A549 (cell line): Measurements from ENCODE around the gene TMEM123. TPM values are rescaled to one million over a fixed set of nuclear protein-coding genes. Genes with fewer than 3 reads are reported as not detected.

Source experiments
- ATAC-seq, 2 experiments: fragments of 200-7000 bp in 1 of 2; fragments of >200 bp in 1 of 2; cut with Nextera tagmentation in 1 of 2; cut with Tn5 transposase in 1 of 2; 3 replicates each; pipeline versions ENCODE4 v1.8.0 to v1.9.1; 2018 to 2020; ENCODE audit warnings: mild to moderate bottlenecking in 1 of 2, moderate library complexity in 1 of 2
- CTCF ChIA-PET: fragments of 300-600 bp; sonication (Branson Sonifier 250); formaldehyde crosslinking; extraction: SDS; loops from one replicate; lab custom pipeline; 2021; ENCODE audit warnings: antibody characterized with exemption, inconsistent platforms; lab: Yijun Ruan, JAX
- POLR2A ChIA-PET: fragments of 350-600 bp; formaldehyde crosslinking; extraction: SDS; loops from one replicate; lab custom pipeline; 2021; ENCODE audit warnings: antibody characterized with exemption, inconsistent platforms; lab: Yijun Ruan, JAX
- DNase-seq, 2 experiments: peaks; one replicate each; pipeline versions ENCODE4 v3.0.0 to v3.0.0-alpha.2; 2011 to 2016; ENCODE audit warnings: low read depth in 1 of 2, low spot score in 1 of 2
- FAIRE-seq: peaks from 2 replicates; lab custom pipeline; 2011; peaks lifted over from hg19 to GRCh38; lab: Jason Lieb, UNC
- H3K27ac ChIP-seq, 2 experiments: fragments of >200 bp; sonication (Bioruptor Twin); formaldehyde crosslinking; 3 replicates each; pipeline ENCODE4 v1.5.1; 2016 to 2017
- H3K4me1 ChIP-seq: fragments of >200 bp; sonication (Bioruptor Twin); formaldehyde crosslinking; 3 replicates; pipeline ENCODE4 v1.6.1; 2016
- H3K4me2 ChIP-seq: fragments of >200 bp; sonication (Bioruptor Twin); formaldehyde crosslinking; 3 replicates; pipeline ENCODE4 v1.6.1; 2016
- H3K4me3 ChIP-seq: fragments of >200 bp; sonication (Bioruptor Twin); formaldehyde crosslinking; 3 replicates; pipeline ENCODE4 v1.5.1; 2016
- H3K9me3 ChIP-seq: fragments of >200 bp; sonication (Bioruptor Twin); formaldehyde crosslinking; 3 replicates; pipeline ENCODE4 v1.6.1; 2016
- ATOH8 ChIP-seq: fragments of 250-450 bp; sonication (Bioruptor Pico); IDR thresholded peaks from 2 replicates; pipeline ENCODE4 v1.5.0; 2020; ENCODE audit warnings: low read depth, mild to moderate bottlenecking, moderate library complexity
- CBX2 ChIP-seq: fragments of 200-600 bp; sonication (generic); IDR thresholded peaks from 2 replicates; pipeline ENCODE4 v1.6.1; 2016; ENCODE audit warnings: low read depth, mild to moderate bottlenecking, borderline replicate concordance
- CBX8 ChIP-seq: fragments of 200-600 bp; sonication (generic); IDR thresholded peaks from 2 replicates; pipeline ENCODE4 v1.6.1; 2016
- CEBPB ChIP-seq, 2 experiments: fragments of >200 bp in 1 of 2; sonication (Bioruptor Twin) in 1 of 2; formaldehyde crosslinking in 1 of 2; IDR thresholded peaks; 2 replicates each; pipeline ENCODE4 v1.6.1; 2012 to 2016
- CHD2 ChIP-seq: fragments of 150-350 bp; IDR thresholded peaks from 2 replicates; pipeline ENCODE4 v1.6.1; 2014; ENCODE audit warnings: low read length; ENCODE audit not compliant: partially characterized antibody
- EP300 ChIP-seq, 2 experiments: fragments of >200 bp; sonication (Bioruptor Twin); formaldehyde crosslinking; IDR thresholded peaks; 2 replicates in 1 of 2; 3 replicates in 1 of 2; pipeline ENCODE4 v1.6.1; 2016 to 2017
- GATA3 ChIP-seq: IDR thresholded peaks from 2 replicates; pipeline ENCODE4 v1.6.1; 2012; ENCODE audit warnings: borderline replicate concordance
- HDAC2 ChIP-seq: fragments of 200-600 bp; sonication (generic); IDR thresholded peaks from 2 replicates; pipeline ENCODE4 v1.6.1; 2016
- HEYL ChIP-seq: fragments of 250-450 bp; sonication (Bioruptor Pico); IDR thresholded peaks from 2 replicates; pipeline ENCODE4 v1.8.0; 2021; ENCODE audit warnings: mild to moderate bottlenecking, moderate library complexity
- HOXA7 ChIP-seq: fragments of 250-450 bp; sonication (Bioruptor Pico); IDR thresholded peaks from 2 replicates; pipeline ENCODE4 v1.5.0; 2020; ENCODE audit warnings: mild to moderate bottlenecking, moderate library complexity
- HOXB13 ChIP-seq: fragments of 250-450 bp; sonication (Bioruptor Pico); IDR thresholded peaks from 2 replicates; pipeline ENCODE4 v1.5.0; 2020; ENCODE audit warnings: low read depth, mild to moderate bottlenecking, moderate library complexity
- JUN ChIP-seq, 2 experiments: fragments of >200 bp; sonication (Bioruptor Twin); formaldehyde crosslinking; IDR thresholded peaks; 2 replicates in 1 of 2; 3 replicates in 1 of 2; pipeline ENCODE4 v1.6.1; 2016 to 2017
- KDM1A ChIP-seq: fragments of 200-600 bp; sonication (generic); IDR thresholded peaks from 2 replicates; pipeline ENCODE4 v1.6.1; 2016; ENCODE audit warnings: low read depth, mild to moderate bottlenecking
- MAZ ChIP-seq: fragments of 150-350 bp; IDR thresholded peaks from 2 replicates; pipeline ENCODE4 v1.6.1; 2014; ENCODE audit warnings: antibody characterized with exemption, low read depth, low read length, borderline replicate concordance
- NFE2L2 ChIP-seq: fragments of 150-350 bp; conservative IDR thresholded peaks from 2 replicates; pipeline ENCODE4 v1.6.1; 2014; ENCODE audit warnings: low read length
- NPAS2 ChIP-seq: fragments of 250-450 bp; sonication (Bioruptor Pico); IDR thresholded peaks from 2 replicates; pipeline ENCODE4 v1.8.0; 2022; ENCODE audit warnings: mild to moderate bottlenecking, moderate library complexity, borderline replicate concordance
- NR3C1 ChIP-seq: fragments of >200 bp; sonication (Bioruptor Twin); formaldehyde crosslinking; IDR thresholded peaks from 3 replicates; pipeline ENCODE4 v1.6.1; 2017
- PHF8 ChIP-seq: fragments of 200-600 bp; sonication (generic); IDR thresholded peaks from 2 replicates; pipeline ENCODE4 v1.6.1; 2016; ENCODE audit warnings: low read depth, mild to moderate bottlenecking, antibody characterized with exemption, moderate library complexity, borderline replicate concordance
- POLR2A ChIP-seq: IDR thresholded peaks from 2 replicates; pipeline ENCODE4 v1.6.1; 2012; ENCODE audit warnings: mild to moderate bottlenecking, low read length
- POLR2AphosphoS2 ChIP-seq: conservative IDR thresholded peaks from 2 replicates; pipeline ENCODE4 v1.6.1; 2012; ENCODE audit warnings: low read length, improper control_type of control experiment, inconsistent platforms
- RARB ChIP-seq: fragments of 250-450 bp; sonication (Bioruptor Pico); IDR thresholded peaks from 2 replicates; pipeline ENCODE4 v1.8.0; 2021; ENCODE audit warnings: mild to moderate bottlenecking, moderate library complexity
- SREBF2 ChIP-seq: fragments of 450-650 bp; IDR thresholded peaks from 2 replicates; pipeline ENCODE4 v1.6.1; 2014; ENCODE audit warnings: mild to moderate bottlenecking, moderate library complexity
- TFCP2L1 ChIP-seq: fragments of 250-450 bp; sonication (Bioruptor Pico); IDR thresholded peaks from 2 replicates; pipeline ENCODE4 v1.5.0; 2021; ENCODE audit warnings: mild to moderate bottlenecking
- TP53 ChIP-seq: fragments of 250-450 bp; sonication (Bioruptor Pico); IDR thresholded peaks from 2 replicates; pipeline ENCODE4 v1.5.0; 2021; ENCODE audit warnings: mild to moderate bottlenecking, moderate library complexity
- USF2 ChIP-seq: fragments of 450-650 bp; IDR thresholded peaks from 2 replicates; pipeline ENCODE4 v1.6.1; 2014; ENCODE audit warnings: antibody characterized with exemption
- WGBS: methylation state at CpG from one replicate; pipeline ENCODE4 v1.1.6; 2017; ENCODE audit errors: missing lambda C conversion rate; 5-methylcytosine and 5-hydroxymethylcytosine counted together
- polyA plus RNA-seq, 4 experiments: library from polyadenylated mRNA; depleted of rRNA in 3 of 4; stranded (reverse); fragments of >200 nt; fragmentation: RNase III in 1 of 4; extraction: RNeasy Plus Mini Kit Qiagen cat#74134 plus additional on column Dnase treatment in 1 of 4; gene quantifications; 2 replicates in 3 of 4; 3 replicates in 1 of 4; pipeline ENCODE4 v1.2.3, GENCODE V29; 2011 to 2017
- TF ChIP-seq, protein P1 (sequence below): fragments of 150-350 bp; IDR thresholded peaks from 2 replicates; pipeline ENCODE4 v1.6.1; 2014; ENCODE audit warnings: low read depth, mild to moderate bottlenecking, low read length

The TMEM123 gene
- polyA plus RNA-seq, 2 of the 4 experiments (the other 2 are of a cell fraction) = 199 to 458 TPM

- POLR2A ChIA-PET = no interaction called here
- no peak for ATAC-seq
Observed at GRCh38 chr11:102437727-102438126, 14.8 kb downstream of the TMEM123 start.

DNA sequence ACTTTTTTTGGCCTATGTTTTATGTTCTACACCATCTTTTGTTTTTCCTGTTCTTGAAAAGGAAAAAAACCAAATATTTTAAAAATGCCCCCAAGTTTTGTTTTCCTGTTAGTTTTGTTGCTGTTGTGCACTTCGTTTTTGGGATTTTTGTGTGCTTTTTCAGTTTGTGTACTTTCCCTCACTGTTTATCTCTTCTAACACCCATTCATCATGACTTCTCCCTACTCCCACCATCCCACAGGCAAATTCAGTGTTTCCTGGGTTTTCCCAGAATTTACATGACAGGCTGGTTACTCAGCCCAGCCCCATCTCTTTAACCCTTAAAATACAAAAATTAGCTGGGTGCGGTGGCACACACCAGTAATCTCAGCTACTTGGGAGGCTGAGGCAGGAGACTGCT, 15.6 kb downstream of the TMEM123 start:
- no peak overlapping the region for H3K4me3 ChIP-seq
- H3K4me2 ChIP-seq = no peak overlapping the region
- ChIA-PET POLR2A (no interaction called here), CTCF (no interaction called here)
- no peak for FAIRE-seq
- H3K9me3 ChIP-seq = peaks cover 15% of the 10 kb centered on the region
- no peak for TF ChIP-seq HOXB13 (CRISPR knock-in tag)
- no peak for TF ChIP-seq SREBF2
- TF ChIP-seq NPAS2 (CRISPR knock-in tag) = no peak
- no peak for TF ChIP-seq ATOH8
- TF ChIP-seq GATA3 = no peak
- TF ChIP-seq RARB (CRISPR knock-in tag) = no peak
- TF ChIP-seq NR3C1 = no peak
- TF ChIP-seq TP53 (CRISPR knock-in tag) = no peak
- no peak for TF ChIP-seq POLR2AphosphoS2
- TF ChIP-seq PHF8 = no peak
- no peak for TF ChIP-seq HOXA7 (CRISPR knock-in tag)
- TF ChIP-seq EP300 (IDR thresholded peaks at IDR 0.05) = no peak
- TF ChIP-seq, protein P1, sequence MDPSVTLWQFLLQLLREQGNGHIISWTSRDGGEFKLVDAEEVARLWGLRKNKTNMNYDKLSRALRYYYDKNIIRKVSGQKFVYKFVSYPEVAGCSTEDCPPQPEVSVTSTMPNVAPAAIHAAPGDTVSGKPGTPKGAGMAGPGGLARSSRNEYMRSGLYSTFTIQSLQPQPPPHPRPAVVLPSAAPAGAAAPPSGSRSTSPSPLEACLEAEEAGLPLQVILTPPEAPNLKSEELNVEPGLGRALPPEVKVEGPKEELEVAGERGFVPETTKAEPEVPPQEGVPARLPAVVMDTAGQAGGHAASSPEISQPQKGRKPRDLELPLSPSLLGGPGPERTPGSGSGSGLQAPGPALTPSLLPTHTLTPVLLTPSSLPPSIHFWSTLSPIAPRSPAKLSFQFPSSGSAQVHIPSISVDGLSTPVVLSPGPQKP = no peak
- no peak for TF ChIP-seq CEBPB (IDR thresholded peaks at IDR 0.05)
- no peak for TF ChIP-seq HDAC2
- TF ChIP-seq KDM1A = no peak
- no peak for TF ChIP-seq USF2
- TF ChIP-seq POLR2A = no peak
- TF ChIP-seq MAZ = no peak
- no peak for ATAC-seq
- H3K27ac ChIP-seq = no peak overlapping the region
- no peaks in the 10 kb centered on the region for H3K4me1 ChIP-seq
- DNase-seq = no peak
- WGBS = 89% methylated on average over 2 of the region's 2 CpGs

More at GRCh38 chr11:102437727-102438126, 14.8 kb downstream of the TMEM123 start:
- CTCF ChIA-PET = no interaction called here
- 74% methylated on average over 2 of the region's 2 CpGs for WGBS
- FAIRE-seq (no peak), DNase-seq (no peak)
- no peak for TF ChIP-seq RARB (CRISPR knock-in tag)
- no peak for TF ChIP-seq NFE2L2
- TF ChIP-seq CBX8 = no peak
- TF ChIP-seq JUN (IDR thresholded peaks at IDR 0.05) = no peak
- no peak for TF ChIP-seq TFCP2L1 (CRISPR knock-in tag)
- no peak for TF ChIP-seq POLR2AphosphoS2
- TF ChIP-seq CBX2 = no peak
- TF ChIP-seq HEYL (CRISPR knock-in tag) = no peak
- TF ChIP-seq CHD2 = no peak
- Histone ChIP-seq H3K4me2 (no peak overlapping the region), H3K4me1 (no peaks in the 10 kb centered on the region), H3K4me3 (no peak overlapping the region), H3K9me3 (peaks cover 9% of the 10 kb centered on the region), H3K27ac (no peak overlapping the region)
